Measurements from ENCODE around the gene DPH5. TPM values are rescaled to one million over a fixed set of nuclear protein-coding genes. Genes with fewer than 3 reads are reported as not detected.

Gene DPH5
- polyA plus RNA-seq, 1 of the 3 experiments (the other 2 are of a cell fraction) = 36.6 TPM

- DNase-seq = no peak
- Histone ChIP-seq H3F3A (replicated peaks; ENCODE audit: insufficient read depth) (peaks cover 3% of the 10 kb centered on the region), H2AFZ (ENCODE audit: low read depth) (no peak overlapping the region), H3K4me3 (ENCODE audit: low read depth in 2 of 2, low read length in 1 of 2) (no peak overlapping the region), H3K9me3 (no peaks in the 10 kb centered on the region), H3K79me2 (ENCODE audit: insufficient read depth) (no peaks in the 10 kb centered on the region; the same call in 1 of the 2 replicates), H4K20me1 (ENCODE audit: insufficient read depth) (no peaks in the 10 kb centered on the region), H3K27me3 (ENCODE audit: insufficient read depth) (no peaks in the 10 kb centered on the region), H3K4me2 (no peak overlapping the region), H3K9ac (no peak overlapping the region), H3K36me3 (replicated peaks in 1 of 2; ENCODE audit: control insufficient read depth in 1 of 2, insufficient read depth in 2 of 2, low read length in 1 of 2) (peaks cover 47 to 71% of the 10 kb centered on the region in 2 experiments), H3K9me2 (no peaks in the 10 kb centered on the region), H3K4me1 (ENCODE audit: control insufficient read depth in 1 of 2, insufficient read depth in 2 of 2, low read depth in 1 of 2, low read length in 1 of 2) (no peaks in the 10 kb centered on the region; a peak in 2 of 4 replicates), H3K27ac (ENCODE audit: low read depth in 2 of 2, low read length in 1 of 2) (no peak overlapping the region)
- POLR2A ChIA-PET = no interaction called here
- 97% methylated on average over 2 of the region's 2 CpGs for WGBS (ENCODE audit: low lambda C conversion rate)
- TF ChIP-seq, protein P1, sequence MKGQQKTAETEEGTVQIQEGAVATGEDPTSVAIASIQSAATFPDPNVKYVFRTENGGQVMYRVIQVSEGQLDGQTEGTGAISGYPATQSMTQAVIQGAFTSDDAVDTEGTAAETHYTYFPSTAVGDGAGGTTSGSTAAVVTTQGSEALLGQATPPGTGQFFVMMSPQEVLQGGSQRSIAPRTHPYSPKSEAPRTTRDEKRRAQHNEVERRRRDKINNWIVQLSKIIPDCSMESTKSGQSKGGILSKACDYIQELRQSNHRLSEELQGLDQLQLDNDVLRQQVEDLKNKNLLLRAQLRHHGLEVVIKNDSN (IDR thresholded peaks at IDR 0.05; ENCODE audit: borderline replicate concordance, low read depth) = no peak
- no peak for TF ChIP-seq EP300 (IDR thresholded peaks at IDR 0.05; ENCODE audit: borderline replicate concordance in 1 of 2, low read depth in 1 of 2, low read length in 1 of 2)
- TF ChIP-seq, protein P2, sequence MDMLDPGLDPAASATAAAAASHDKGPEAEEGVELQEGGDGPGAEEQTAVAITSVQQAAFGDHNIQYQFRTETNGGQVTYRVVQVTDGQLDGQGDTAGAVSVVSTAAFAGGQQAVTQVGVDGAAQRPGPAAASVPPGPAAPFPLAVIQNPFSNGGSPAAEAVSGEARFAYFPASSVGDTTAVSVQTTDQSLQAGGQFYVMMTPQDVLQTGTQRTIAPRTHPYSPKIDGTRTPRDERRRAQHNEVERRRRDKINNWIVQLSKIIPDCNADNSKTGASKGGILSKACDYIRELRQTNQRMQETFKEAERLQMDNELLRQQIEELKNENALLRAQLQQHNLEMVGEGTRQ (IDR thresholded peaks at IDR 0.05; ENCODE audit: borderline replicate concordance, low read depth, low read length) = no peak
- TF ChIP-seq NFIC (IDR thresholded peaks at IDR 0.05; ENCODE audit: borderline replicate concordance) = no peak
- TF ChIP-seq CTCF (IDR thresholded peaks at IDR 0.05) = no peak
- TF ChIP-seq IRF3 (IDR thresholded peaks at IDR 0.05; ENCODE audit: low read depth, low read length) = no peak
- no peak for TF ChIP-seq RCOR1 (IDR thresholded peaks at IDR 0.05; ENCODE audit: low read length)
- TF ChIP-seq EZH2phosphoT487 (IDR thresholded peaks at IDR 0.05; ENCODE audit: borderline replicate concordance, low read depth) = no peak
- no peak for TF ChIP-seq TAF1 (IDR thresholded peaks at IDR 0.05; ENCODE audit: borderline replicate concordance, low read depth, low read length)
- TF ChIP-seq ZBTB33 (IDR thresholded peaks at IDR 0.05; ENCODE audit: borderline replicate concordance, low read depth) = no peak
- no peak for TF ChIP-seq RFX5 (IDR thresholded peaks at IDR 0.05; ENCODE audit: low read length)
- TF ChIP-seq MEF2A (IDR thresholded peaks at IDR 0.05; ENCODE audit: borderline replicate concordance, low read depth) = no peak
- TF ChIP-seq YY1 (IDR thresholded peaks at IDR 0.05; ENCODE audit: low read depth) = no peak
- CTCF ChIA-PET = interaction anchor here (0.9 kb wide), 1 partner anchor 259 kb away, joined by 3 read pairs; no protein-coding TSS in a partner anchor
Observed at GRCh38 chr1:100979631-100980030, 46.0 kb downstream of the DPH5 start.

Data from SK-N-SH (cell line).